SK-N-MC (cell line): ENCODE measurements around the gene RNF213.

Experiments
- EZH2 ChIP-seq: fragments of 200-600 bp; sonication (generic); IDR thresholded peaks from one replicate; pipeline ENCODE4 v1.6.1; 2017; ENCODE audit warnings: antibody characterized with exemption
- FOXP2 ChIP-seq: optimal IDR thresholded peaks from 2 replicates; pipeline ENCODE3; 2011; ENCODE audit warnings: mild to moderate bottlenecking, moderate library complexity; ENCODE audit not compliant: insufficient read depth; ENCODE audit errors: extremely low read length, control extremely low read depth
- POLR2AphosphoS5 ChIP-seq: IDR thresholded peaks from 2 replicates; pipeline ENCODE4 v1.6.1; 2012; ENCODE audit warnings: mild to moderate bottlenecking, low read depth, low read length, borderline replicate concordance

DNA sequence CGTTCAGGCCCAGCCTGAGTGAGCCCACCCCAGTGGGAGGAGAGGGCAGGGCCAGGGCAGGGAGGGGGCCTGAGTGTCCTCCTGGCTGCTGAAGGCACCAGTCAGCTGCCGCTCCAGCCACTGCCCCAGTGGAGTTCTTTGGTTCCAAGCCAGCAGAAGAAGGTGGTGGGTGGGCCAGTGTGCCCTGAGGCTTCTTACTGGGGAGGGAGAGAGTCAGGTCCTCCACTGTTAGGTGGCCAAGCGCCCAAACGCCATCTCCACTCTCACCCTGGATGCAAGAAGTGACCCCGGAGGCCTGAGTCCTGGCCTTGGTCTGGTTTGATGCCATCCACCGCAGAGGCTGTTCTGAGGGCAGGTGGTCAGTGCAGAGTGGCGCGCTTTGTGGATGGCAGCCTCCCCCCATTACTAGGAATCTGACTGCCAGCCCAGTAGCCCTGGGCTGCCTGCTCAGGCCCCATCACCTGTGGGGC, 2.2 kb downstream of the RNF213 start:
- TF ChIP-seq EZH2 (no peak), POLR2AphosphoS5 (no peak), FOXP2 (no peak)
